Common myeloid progenitor, CD34-positive (primary cell): ENCODE results near the gene HMGB4.

ENCODE experiments used
- CTCF ChIA-PET: fragments of 350-600 bp; sonication (Branson Sonifier 250); formaldehyde crosslinking; loops from one replicate; lab custom pipeline; 2021; ENCODE audit warnings: antibody characterized with exemption; lab: Charles Lee
- POLR2A ChIA-PET: fragments of 350-600 bp; sonication (Branson Sonifier 250); formaldehyde crosslinking; loops from one replicate; lab custom pipeline; 2021; ENCODE audit warnings: antibody characterized with exemption; lab: Charles Lee
- DNase-seq, 3 donors: peaks; one replicate each; pipeline versions ENCODE4 v3.0.0 to v3.0.0-alpha.2; 2013
- H3K27ac ChIP-seq, 2 experiments: 1 replicate in 1 of 2; 2 replicates in 1 of 2; pipeline ENCODE4 v1.7.0; 2013; ENCODE audit warnings: inconsistent platforms in 2 of 2, low read length in 2 of 2, mild to moderate bottlenecking in 2 of 2, low read depth in 1 of 2, moderate library complexity in 1 of 2; ENCODE audit not compliant: severe bottlenecking in 2 of 2, insufficient read depth in 1 of 2, poor library complexity in 1 of 2
- H3K27me3 ChIP-seq, 5 experiments: replicated peaks in 2 of 5; 1 replicate in 3 of 5; 2 replicates in 2 of 5; pipeline versions ENCODE4 v1.6.1 to v1.7.0; 2013; ENCODE audit warnings: low read length in 4 of 5, mild to moderate bottlenecking in 2 of 5, moderate library complexity in 2 of 5, inconsistent platforms in 1 of 5; ENCODE audit not compliant: insufficient read depth in 5 of 5, control insufficient read depth in 4 of 5
- H3K36me3 ChIP-seq, 4 experiments: 1 replicate in 2 of 4; 2 replicates in 2 of 4; pipeline versions ENCODE4 v1.6.1 to v1.7.0; 2013; ENCODE audit warnings: low read length in 3 of 4, control low read depth in 1 of 4, mild to moderate bottlenecking in 1 of 4; ENCODE audit not compliant: control insufficient read depth in 4 of 4, insufficient read depth in 4 of 4
- H3K4me1 ChIP-seq, 4 experiments: 1 replicate in 3 of 4; 2 replicates in 1 of 4; pipeline versions ENCODE4 v1.6.1 to v1.7.1; 2013; ENCODE audit warnings: low read length in 3 of 4, mild to moderate bottlenecking in 3 of 4, control low read depth in 1 of 4, inconsistent platforms in 1 of 4, moderate library complexity in 1 of 4; ENCODE audit not compliant: control insufficient read depth in 4 of 4, insufficient read depth in 4 of 4; ENCODE audit errors: control extremely low read depth in 1 of 4
- H3K4me3 ChIP-seq, 7 experiments: 1 replicate in 4 of 7; 2 replicates in 3 of 7; pipeline versions ENCODE4 v1.5.1 to v1.7.0; 2013; ENCODE audit warnings: mild to moderate bottlenecking in 7 of 7, low read length in 6 of 7, moderate library complexity in 6 of 7, inconsistent platforms in 2 of 7, low read depth in 2 of 7, control low read depth in 1 of 7; ENCODE audit not compliant: insufficient read depth in 4 of 7, control insufficient read depth in 1 of 7; ENCODE audit errors: extremely low read depth in 1 of 7
- H3K9me3 ChIP-seq, 5 experiments: 1 replicate in 4 of 5; 2 replicates in 1 of 5; pipeline versions ENCODE4 v1.6.1 to v1.7.1; 2013; ENCODE audit warnings: low read length in 4 of 5, mild to moderate bottlenecking in 2 of 5, inconsistent platforms in 1 of 5, low read depth in 1 of 5, moderate library complexity in 1 of 5; ENCODE audit not compliant: control insufficient read depth in 4 of 5, insufficient read depth in 2 of 5; ENCODE audit errors: control extremely low read depth in 1 of 5
- WGBS: methylation state at CpG from one replicate; pipeline ENCODE4 v1.1.5; 2013; ENCODE audit not compliant: insufficient coverage; 5-methylcytosine and 5-hydroxymethylcytosine counted together

HMGB4 gene

DNA sequence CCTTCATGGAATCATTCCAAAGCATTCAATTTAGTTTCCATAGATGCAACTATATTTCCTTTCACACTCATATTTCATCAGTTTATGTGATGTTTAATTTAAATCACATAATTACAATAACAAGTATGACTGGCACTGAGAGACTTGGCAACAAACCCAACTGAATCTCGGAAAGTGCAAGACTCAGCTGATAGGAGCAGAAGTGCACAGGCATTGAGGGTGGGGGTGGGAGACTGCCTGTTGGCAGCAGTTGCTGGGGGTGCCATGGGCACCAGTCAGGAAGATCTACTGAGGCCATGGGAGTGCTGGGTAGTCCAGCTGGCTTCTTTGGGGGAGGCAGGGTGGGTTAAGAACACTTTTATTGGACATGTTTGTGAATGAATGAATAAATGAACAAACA is 10.4 kb upstream of the HMGB4 start:
- CTCF ChIA-PET, result no interaction called here
- no peak for DNase-seq
- peaks cover 0 to 6% (median 2%) of the 10 kb centered on the region in 5 experiments for H3K27me3 ChIP-seq
- no peaks in the 10 kb centered on the region for H3K4me1 ChIP-seq
- no peaks in the 10 kb centered on the region for H3K36me3 ChIP-seq
- no peak overlapping the region for H3K4me3 ChIP-seq
- POLR2A ChIA-PET, result interaction anchor here (0.5 kb wide), 1 partner anchor 257 kb away, joined by 3 read pairs; no protein-coding TSS in a partner anchor
- H3K9me3 ChIP-seq, result no peaks in the 10 kb centered on the region
- no CpG with 5 or more reads among the region's 1 CpG for WGBS
- H3K27ac ChIP-seq, result no peak overlapping the region

DNA sequence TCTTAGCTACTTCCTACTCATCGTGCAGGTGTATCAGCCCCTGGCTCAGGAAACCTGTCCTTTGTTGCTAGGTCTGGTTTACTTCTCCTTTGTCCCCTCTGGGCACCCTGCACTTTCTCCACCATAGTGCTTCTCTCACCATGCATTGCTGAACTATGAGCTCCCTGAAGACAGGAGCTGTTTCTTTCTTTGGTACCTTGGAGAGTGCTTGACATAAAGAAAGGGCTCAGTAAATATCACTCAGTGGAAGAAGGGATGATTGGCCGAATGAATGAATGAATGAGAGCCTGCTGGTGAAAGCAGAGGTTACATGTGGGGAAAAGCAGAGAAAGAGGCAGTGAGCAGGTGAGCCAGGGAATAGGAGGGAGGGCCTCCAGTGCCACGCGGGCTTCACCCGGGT is 9.8 kb upstream of the HMGB4 start:
- 100% methylated on average over 3 of the region's 5 CpGs for whole genome bisulfite sequencing
- no peak for DNase-seq
- ChIA-PET POLR2A (no interaction called here), CTCF (no interaction called here)
- Histone ChIP-seq H3K27me3 (peaks cover 0 to 8% (median 2%) of the 10 kb centered on the region in 5 experiments), H3K4me3 (no peak overlapping the region), H3K4me1 (no peaks in the 10 kb centered on the region), H3K9me3 (no peaks in the 10 kb centered on the region), H3K27ac (no peak overlapping the region), H3K36me3 (no peaks in the 10 kb centered on the region)

DNA sequence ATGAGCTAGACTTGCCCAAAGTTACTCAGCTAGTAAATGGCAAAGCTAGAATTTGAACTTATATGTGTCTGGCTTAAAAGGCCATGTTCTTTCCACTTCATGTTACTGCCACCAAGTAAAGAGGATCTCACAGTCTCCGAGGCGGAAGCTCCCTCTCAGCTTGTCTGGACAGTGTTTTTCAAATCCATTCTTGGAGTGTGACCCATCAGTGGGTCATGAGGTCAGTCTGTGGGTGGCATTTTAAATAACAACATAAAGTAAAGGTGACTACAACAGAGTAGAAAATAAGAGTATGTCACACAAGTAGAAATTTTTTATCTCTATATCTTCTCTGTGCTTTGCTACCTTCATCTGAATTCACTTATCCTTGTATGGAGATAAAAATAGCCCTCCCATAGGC is 3.2 kb upstream of the HMGB4 start:
- Histone ChIP-seq H3K4me3 (no peak overlapping the region), H3K36me3 (no peaks in the 10 kb centered on the region), H3K27me3 (peaks cover 0 to 19% (median 3%) of the 10 kb centered on the region in 5 experiments), H3K27ac (no peak overlapping the region), H3K4me1 (no peaks in the 10 kb centered on the region), H3K9me3 (no peaks in the 10 kb centered on the region)
- CTCF ChIA-PET, result no interaction called here
- whole genome bisulfite sequencing, result no CpG with 5 or more reads among the region's 2 CpGs
- DNase-seq, result no peak
- POLR2A ChIA-PET, result interaction anchor here (0.5 to 0.6 kb wide), 2 partner anchors 25 to 651 kb away, joined by 3 to 4 read pairs; no protein-coding TSS in a partner anchor

DNA sequence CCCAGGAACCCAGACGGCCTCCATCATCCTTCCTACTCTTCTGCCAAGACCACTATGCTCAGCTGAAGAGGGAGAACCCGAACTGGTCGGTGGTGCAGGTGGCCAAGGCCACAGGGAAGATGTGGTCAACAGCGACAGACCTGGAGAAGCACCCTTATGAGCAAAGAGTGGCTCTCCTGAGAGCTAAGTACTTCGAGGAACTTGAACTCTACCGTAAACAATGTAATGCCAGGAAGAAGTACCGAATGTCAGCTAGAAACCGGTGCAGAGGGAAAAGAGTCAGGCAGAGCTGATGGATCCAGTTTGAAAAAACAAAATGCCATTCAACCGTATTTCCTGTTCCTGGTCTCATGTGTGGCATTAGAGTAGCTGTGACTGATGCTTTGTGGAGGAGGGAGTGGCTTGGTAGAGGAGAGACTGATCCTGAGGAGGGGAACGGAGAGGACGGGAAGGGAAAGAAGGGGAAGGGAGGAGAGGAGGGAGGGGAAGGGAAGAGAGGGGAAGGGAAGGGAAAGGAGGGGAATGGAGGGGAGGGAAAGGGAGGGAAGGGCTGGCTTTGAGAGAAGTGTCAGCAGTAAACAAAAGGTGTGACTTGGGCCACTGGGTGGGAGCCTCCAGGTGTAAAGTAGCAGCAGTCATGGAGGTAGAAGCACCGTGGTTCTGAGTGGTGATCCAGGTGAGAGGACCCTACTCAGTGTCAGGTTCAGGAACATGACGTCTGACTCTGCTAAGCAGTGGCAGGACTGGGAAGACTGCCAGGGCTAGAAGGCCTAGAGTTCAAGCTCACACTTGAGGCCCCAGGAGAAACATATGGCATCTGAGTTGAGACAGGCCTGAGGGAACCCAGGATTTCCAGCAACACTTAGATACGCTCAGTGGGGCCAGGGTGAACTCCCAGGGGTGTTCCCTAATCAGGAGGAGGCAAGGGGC is 846 bp downstream of the HMGB4 start:
- 80% methylated on average over 12 of the region's 14 CpGs for WGBS
- DNase-seq, result no peak
- no peaks in the 10 kb centered on the region for H3K9me3 ChIP-seq
- H3K27me3 ChIP-seq, result peaks cover 0 to 14% (median 3%) of the 10 kb centered on the region in 5 experiments
- no peak overlapping the region for H3K4me3 ChIP-seq
- POLR2A ChIA-PET, result no interaction called here
- H3K27ac ChIP-seq, result no peak overlapping the region
- no peaks in the 10 kb centered on the region for H3K36me3 ChIP-seq
- no peaks in the 10 kb centered on the region for H3K4me1 ChIP-seq
- CTCF ChIA-PET, result no interaction called here

- Histone ChIP-seq H3K4me1 (no peaks in the 10 kb centered on the region), H3K4me3 (no peak overlapping the region), H3K27ac (no peak overlapping the region), H3K27me3 (peaks cover 0 to 14% (median 3%) of the 10 kb centered on the region in 5 experiments), H3K9me3 (no peaks in the 10 kb centered on the region), H3K36me3 (no peaks in the 10 kb centered on the region)
- 90% methylated on average over 6 of the region's 6 CpGs for WGBS
- DNase-seq, result no peak
- POLR2A ChIA-PET, result no interaction called here
- CTCF ChIA-PET, result no interaction called here
Measured at GRCh38 chr1:33866281-33866680, 2.4 kb downstream of the HMGB4 start.

GRCh38 chr1:33867684-33868083 is 3.8 kb downstream of the HMGB4 start:
- no peak for DNase-seq
- Histone ChIP-seq H3K9me3 (peaks cover 0 to 2% (median 0%) of the 10 kb centered on the region in 5 experiments), H3K27me3 (peaks cover 0 to 9% (median 0%) of the 10 kb centered on the region in 5 experiments), H3K4me1 (no peaks in the 10 kb centered on the region), H3K4me3 (no peak overlapping the region), H3K36me3 (no peaks in the 10 kb centered on the region), H3K27ac (no peak overlapping the region)
- POLR2A ChIA-PET, result no interaction called here
- CTCF ChIA-PET, result no interaction called here
- 83% methylated on average over 1 of the region's 1 CpG for WGBS

DNA sequence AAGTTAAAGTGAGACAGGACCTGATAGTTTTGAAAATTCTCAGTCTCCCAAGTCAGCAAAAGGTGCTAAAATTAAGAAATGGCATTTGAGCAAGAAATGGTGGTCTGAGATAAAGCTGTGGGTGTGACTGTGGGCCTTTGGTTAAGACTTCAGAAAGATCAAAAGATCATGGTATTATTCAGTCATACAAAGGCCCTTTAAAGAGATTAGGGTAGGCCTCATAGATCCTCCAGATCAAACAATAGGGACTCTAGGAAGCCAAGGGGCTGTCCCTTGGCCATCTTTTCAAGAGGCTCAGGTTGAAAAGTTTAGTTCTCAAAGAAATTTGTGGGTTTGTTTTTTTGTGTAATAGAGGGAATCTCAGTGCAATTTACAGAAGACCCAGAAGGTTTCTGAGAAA is 8.4 kb downstream of the HMGB4 start:
- Histone ChIP-seq H3K27ac (no peak overlapping the region), H3K4me3 (no peak overlapping the region), H3K9me3 (peaks cover 0 to 4% (median 0%) of the 10 kb centered on the region in 5 experiments), H3K4me1 (no peaks in the 10 kb centered on the region), H3K36me3 (no peaks in the 10 kb centered on the region), H3K27me3 (peaks cover 0 to 2% (median 0%) of the 10 kb centered on the region in 5 experiments)
- no peak for DNase-seq
- ChIA-PET POLR2A (no interaction called here), CTCF (no interaction called here)
